AG09319 (cell line): ENCODE results near the gene NRTN.
"Not testable (repeated sequence)": the region's sequence is repeated elsewhere in the genome, so short reads cannot be mapped to it uniquely, and the experiment has no call there.

Experiments
- DNase-seq: peaks from one replicate; pipeline ENCODE4 v3.0.0-alpha.2; 2010; ENCODE audit warnings: low read depth; ENCODE audit errors: extremely low read depth
- TF ChIP-seq, protein P1 (sequence below): IDR thresholded peaks from 2 replicates; pipeline ENCODE4 v1.5.1; 2011; ENCODE audit warnings: low read depth, mild to moderate bottlenecking, inconsistent platforms, low read length, moderate library complexity

NRTN gene

DNA sequence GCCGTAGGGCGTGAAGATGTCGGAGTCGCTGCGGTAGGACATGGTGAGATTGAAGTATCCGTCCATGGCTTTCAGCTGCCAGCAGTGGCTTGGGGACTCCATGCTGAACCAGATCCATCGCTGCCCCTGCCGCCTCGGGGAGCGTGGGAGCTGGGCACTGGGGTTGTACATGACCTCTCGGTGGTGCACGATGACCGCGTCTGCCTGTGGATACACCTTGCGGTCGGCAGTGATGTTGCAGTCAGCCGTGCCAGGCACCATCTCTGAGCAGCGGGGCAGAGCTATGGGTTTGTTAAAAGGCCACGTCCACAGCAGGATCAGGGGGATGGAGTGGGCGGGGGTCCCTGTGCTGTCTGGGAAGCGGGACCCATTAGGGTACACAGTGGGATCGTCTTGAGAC lies 27.2 kb downstream of the NRTN start:
- TF ChIP-seq, protein P1, sequence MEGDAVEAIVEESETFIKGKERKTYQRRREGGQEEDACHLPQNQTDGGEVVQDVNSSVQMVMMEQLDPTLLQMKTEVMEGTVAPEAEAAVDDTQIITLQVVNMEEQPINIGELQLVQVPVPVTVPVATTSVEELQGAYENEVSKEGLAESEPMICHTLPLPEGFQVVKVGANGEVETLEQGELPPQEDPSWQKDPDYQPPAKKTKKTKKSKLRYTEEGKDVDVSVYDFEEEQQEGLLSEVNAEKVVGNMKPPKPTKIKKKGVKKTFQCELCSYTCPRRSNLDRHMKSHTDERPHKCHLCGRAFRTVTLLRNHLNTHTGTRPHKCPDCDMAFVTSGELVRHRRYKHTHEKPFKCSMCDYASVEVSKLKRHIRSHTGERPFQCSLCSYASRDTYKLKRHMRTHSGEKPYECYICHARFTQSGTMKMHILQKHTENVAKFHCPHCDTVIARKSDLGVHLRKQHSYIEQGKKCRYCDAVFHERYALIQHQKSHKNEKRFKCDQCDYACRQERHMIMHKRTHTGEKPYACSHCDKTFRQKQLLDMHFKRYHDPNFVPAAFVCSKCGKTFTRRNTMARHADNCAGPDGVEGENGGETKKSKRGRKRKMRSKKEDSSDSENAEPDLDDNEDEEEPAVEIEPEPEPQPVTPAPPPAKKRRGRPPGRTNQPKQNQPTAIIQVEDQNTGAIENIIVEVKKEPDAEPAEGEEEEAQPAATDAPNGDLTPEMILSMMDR = no peak
- DNase-seq = no peak

DNA sequence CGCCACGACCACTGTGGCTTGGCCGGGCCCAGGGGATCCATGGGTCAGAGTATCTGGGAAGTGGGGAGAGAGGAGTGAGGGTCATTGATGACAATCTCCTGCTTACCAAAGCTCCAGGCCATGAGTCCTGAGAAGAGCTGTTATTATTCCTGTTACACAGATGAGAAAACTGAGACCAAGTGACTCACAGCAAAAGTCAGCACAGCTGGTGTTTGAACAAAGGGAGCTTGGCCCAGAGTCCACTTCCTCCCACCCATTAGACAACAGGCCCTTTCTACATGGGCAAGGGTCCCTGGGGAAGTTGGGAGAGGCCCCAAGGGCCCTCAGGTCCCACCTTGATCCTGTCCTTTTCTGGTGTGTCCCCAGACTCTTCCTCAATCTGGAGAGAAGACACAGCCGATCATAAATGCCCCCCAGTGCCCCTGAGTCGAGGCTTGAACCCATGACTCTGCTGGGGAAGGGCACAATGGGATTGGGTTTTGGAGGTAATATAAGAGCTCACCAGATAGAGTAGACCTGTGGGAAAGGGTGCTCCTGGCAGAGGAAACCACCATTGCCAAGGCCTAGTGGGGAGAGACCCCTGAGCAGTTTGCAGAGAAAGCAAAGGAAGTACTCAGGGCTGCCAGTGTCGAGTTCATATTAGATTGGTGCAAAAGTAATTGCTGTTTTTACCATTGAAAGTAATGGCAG lies 27.8 kb downstream of the NRTN start:
- no peak for DNase-seq
- TF ChIP-seq, protein P1 = no peak

DNA sequence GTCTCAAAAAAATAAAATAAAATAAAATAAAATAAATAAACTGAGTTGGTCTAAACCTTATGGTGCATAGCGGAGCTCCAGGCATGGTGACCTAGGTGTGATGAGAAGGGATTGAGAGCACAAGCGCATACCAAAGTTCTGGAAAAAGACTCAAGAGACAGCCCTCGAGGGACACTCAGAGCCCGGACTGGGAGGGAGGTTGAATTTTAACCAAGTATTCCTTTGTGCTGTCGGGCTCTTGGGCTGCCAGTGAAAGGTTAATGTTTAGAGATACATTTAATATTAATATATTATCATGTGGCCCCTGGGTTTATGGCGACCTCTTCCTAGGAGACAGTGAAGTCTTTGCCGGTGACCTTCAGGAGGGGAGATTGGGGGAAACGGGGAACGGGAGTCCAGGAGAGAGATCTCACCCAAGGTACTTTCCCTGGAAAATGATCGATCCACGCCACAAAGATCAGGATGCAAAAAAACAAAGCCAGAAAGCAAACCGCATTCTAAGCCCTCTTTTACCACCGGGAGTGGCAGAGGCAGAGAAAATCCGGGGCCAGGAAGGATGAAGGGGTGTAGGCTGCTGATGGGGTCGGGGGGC lies 33.0 kb downstream of the NRTN start:
- TF ChIP-seq, protein P1 = no peak
- DNase-seq = no peak

DNA sequence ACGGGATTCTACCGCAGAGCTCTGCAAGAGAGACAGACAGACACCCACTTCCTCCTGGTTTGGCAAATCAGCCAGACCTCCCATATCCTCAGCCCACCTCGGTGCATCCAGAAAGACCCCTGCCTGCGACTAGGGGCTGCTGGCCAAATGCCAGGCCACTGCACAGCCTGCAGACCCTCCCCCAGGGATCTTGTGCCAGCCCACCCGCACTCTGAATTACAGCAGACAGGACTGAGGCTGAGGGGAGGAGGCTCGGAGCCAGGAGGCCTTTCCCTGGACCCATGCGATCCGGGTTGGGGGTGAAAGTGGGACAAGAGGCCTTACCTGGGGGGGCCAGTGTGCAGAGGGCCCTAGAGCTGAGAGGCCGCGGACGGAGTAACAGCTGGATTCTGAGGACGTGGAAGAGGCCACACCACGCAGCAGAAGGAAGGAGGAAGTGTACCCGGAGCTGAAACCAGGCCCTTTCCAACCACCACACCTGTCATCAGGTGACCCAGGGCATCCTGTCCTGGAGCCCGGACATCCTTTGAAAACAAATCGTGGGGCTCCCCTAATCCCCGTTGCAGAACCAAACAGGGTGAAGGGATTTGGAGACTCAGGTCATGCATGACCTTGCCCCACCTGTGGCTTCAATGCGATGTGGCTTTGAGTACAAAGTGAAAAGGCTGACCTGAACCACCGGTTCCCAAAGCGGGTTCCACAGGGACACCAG lies 33.6 kb downstream of the NRTN start:
- TF ChIP-seq, protein P1 = no peak

DNA sequence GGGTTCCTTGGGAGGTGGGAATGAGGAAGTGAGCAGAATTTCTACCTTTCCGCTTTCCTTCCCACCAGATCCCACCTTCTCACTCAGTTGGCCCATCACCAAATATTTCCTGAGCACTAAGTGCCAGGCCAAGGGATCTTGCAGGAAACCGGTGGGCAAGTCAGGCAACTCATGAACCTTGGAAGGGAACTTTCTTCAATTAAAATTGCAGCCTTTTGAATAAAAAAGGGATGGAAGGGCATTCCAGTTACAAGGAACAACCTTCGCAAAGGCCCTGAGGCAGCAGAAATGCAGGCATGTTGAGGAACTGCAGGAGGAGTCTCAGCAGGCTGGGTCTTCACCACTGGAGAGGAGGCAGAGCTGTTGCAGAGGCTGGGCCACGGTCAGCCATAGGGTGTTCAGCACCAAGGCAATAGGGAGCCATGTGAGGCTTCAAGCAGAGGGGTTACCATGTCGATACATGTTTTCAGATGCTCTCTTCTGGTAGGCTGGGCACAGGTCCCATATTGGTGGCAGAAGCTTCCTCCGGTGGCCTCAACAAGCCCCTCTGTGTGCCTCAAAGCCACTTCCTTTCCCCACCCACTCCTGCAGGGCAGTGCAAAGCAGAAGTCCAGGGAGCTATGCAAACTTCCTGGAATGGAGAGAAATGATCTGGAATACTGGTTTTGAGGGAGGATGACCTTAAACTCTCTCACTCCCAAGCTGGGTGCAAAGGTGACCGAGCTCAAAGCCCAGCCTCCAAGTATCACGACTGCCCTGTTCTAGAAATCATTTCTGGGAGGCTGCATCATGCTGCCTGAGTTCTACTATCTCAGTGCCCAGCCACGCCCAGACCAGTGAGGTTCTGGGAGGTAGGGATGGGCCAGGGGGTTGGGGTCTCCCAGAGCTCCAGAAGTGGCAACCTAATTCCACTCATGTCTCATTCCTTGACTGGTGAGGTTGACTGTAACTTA lies 34.5 kb downstream of the NRTN start, which contains the start of gene FUT6:
FUT6 (minus strand) TSS at position 638 of the 953 bp plus-strand sequence. CDS start 7,135 bp downstream, outside the sequence.
- TF ChIP-seq, protein P1 = no peak
- DNase-seq = no peak

More for the DNA sequence above, 33.6 kb downstream of the NRTN start:
- DNase-seq = no peak

DNA sequence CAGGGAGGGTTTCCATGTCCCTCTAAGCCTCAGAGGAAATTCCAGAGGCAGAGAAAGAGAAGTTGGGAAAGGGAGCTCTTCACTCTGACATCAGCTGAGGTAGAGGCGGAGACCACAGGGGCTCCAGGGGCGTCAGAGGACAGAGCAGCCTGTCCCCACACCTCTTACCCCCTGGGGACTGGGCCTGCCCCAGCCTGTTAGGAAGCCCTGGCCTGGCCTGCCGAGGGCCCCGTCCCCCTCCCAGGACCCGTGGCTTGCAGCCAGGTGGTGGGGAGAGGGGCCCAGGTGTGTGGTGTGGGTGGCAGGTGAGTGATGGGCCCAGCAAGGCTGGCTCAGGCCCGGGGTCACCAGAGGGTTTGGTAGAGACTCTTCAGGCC lies 36.9 kb downstream of the NRTN start:
- DNase-seq = not testable (repeated sequence)

DNA sequence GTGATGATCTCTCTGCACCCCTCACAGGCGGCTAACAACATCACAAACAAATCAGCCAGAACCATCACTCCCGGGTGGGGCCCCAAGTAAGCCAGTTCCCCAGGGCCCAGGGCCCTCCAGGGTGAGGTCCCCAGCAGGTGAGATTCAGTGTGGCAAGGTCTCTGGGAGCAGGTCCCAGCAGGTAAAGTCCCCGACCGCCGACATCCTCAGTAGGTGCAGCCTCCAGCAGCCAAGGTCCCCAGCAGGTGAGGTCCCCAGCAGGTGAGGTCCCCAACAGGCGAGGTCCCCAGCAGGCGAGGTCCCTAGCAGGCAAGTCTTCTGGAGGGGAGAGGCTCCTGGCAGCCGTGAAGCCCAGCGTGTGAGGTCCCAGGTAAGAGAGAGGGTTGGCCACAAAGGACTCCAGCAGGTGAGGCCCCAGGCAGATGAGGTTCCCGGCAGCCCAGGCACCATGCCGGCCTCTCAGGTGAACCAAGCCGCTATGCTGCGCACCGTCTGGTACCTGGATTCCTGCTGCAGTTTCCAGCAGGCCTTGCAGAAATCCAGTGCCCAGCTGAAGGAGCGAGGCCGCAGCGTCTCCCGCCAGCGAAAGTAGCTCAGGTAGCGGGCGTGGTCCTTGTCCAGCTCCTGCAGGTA lies 38.5 kb downstream of the NRTN start:
- DNase-seq = no peak
- TF ChIP-seq, protein P1 = no peak
